ENCODE measurements around the gene DDA1. TPM values are rescaled to one million over a fixed set of nuclear protein-coding genes. Genes with fewer than 3 reads are reported as not detected.

Gene DDA1
- total and polyA plus RNA-seq, 9 of the 15 experiments (the other 6 are each of a cell fraction or from before 2014, with no cell fraction given): 1.4 to 83.8 (median 33.8) TPM

DNA sequence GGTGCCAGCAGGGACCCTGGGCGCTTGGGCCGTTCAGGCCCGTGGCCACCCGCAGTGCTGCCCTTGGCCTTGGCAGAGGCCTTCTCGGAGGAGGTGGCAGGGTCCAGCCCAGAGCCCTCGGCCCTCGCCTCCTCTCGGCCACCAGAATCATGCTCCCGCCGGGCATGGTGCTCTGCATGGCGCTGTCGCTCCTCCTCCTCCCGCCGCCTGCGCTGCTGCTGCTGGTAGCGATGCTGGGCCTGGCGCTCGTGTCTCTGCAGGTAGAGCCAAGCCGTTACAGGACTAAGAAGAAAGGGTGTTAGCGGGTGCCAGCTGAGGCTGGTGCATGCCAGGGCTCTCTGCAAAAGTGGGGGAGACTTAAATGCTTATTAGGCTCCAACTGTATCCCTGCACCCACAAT, 15.8 kb downstream of the DDA1 start:
- ATAC-seq (no peak), DNase-seq (ENCODE audit: extremely low read depth in 1 of 4, low spot score in 3 of 4) (no peak), FAIRE-seq (no peak)
- POLR2A ChIA-PET: interaction anchor here (0.5 to 6.9 kb wide), 4 partner anchors 9 to 64 kb away, joined by 3 to 41 read pairs (median 4); partner anchors contain the start of genes ANO8 and DDA1
- H3K79me2 ChIP-seq (ENCODE audit: control insufficient read depth, insufficient read depth, low read length): no peaks in the 10 kb centered on the region
- H3K9me3 ChIP-seq (replicated peaks; ENCODE audit: control insufficient read depth, insufficient read depth, low read depth, low read length): no peaks in the 10 kb centered on the region
- H3K4me1 ChIP-seq (replicated peaks in 1 of 2; ENCODE audit: control insufficient read depth in 2 of 2, insufficient read depth in 2 of 2, low read length in 2 of 2): peaks cover 3 to 57% of the 10 kb centered on the region in 2 experiments; a peak in 4 of 5 replicates
- H2AFZ ChIP-seq (ENCODE audit: low read depth, low read length): no peak overlapping the region
- H3K36me3 ChIP-seq (ENCODE audit: control insufficient read depth, insufficient read depth, low read length): peaks cover 29% of the 10 kb centered on the region
- no peak overlapping the region for H3K9ac ChIP-seq (ENCODE audit: insufficient read depth in 1 of 2, low read depth in 2 of 2, low read length in 2 of 2)
- in situ Hi-C loops (cut with MboI): no loop called here
- CTCF ChIA-PET (ENCODE audit: low intra/inter-chr PET ratio): no interaction called here
- intact Hi-C loops (cut with micrococcal nuclease): no loop called here
- H3K9me1 ChIP-seq (ENCODE audit: control insufficient read depth, insufficient read depth, low read length): peaks cover 4% of the 10 kb centered on the region
- no peak overlapping the region for H3K4me2 ChIP-seq (ENCODE audit: insufficient read depth, low read length)
- H4K20me1 ChIP-seq (replicated peaks; ENCODE audit: control insufficient read depth, insufficient read depth, low read length): no peaks in the 10 kb centered on the region; the same call in 1 of the 2 replicates
- BruUV-seq (replicated peaks): no TSS peak
- 87% methylated on average over 16 of the region's 20 CpGs for WGBS (ENCODE audit: insufficient coverage, low coverage, missing lambda C conversion rate)
- no peaks in the 10 kb centered on the region for H3K27me3 ChIP-seq (ENCODE audit: control insufficient read depth in 2 of 2, insufficient read depth in 2 of 2, low read length in 2 of 2)
- H3K4me3 ChIP-seq: no peak overlapping the region
- TF ChIP-seq, protein P1, sequence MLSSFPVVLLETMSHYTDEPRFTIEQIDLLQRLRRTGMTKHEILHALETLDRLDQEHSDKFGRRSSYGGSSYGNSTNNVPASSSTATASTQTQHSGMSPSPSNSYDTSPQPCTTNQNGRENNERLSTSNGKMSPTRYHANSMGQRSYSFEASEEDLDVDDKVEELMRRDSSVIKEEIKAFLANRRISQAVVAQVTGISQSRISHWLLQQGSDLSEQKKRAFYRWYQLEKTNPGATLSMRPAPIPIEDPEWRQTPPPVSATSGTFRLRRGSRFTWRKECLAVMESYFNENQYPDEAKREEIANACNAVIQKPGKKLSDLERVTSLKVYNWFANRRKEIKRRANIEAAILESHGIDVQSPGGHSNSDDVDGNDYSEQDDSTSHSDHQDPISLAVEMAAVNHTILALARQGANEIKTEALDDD (IDR thresholded peaks at IDR 0.05): no peak
- TF ChIP-seq PYGO2 (tag; IDR thresholded peaks at IDR 0.05) (no peak), ZNF263 (CRISPR knock-in tag; IDR thresholded peaks at IDR 0.05; ENCODE audit: borderline replicate concordance) (peak; percentile 49; the same call in 1 of the 2 replicates), ZNF318 (IDR thresholded peaks at IDR 0.05; ENCODE audit: borderline replicate concordance in 1 of 2, low read depth in 1 of 2) (no peak)
- TF ChIP-seq, protein P2, sequence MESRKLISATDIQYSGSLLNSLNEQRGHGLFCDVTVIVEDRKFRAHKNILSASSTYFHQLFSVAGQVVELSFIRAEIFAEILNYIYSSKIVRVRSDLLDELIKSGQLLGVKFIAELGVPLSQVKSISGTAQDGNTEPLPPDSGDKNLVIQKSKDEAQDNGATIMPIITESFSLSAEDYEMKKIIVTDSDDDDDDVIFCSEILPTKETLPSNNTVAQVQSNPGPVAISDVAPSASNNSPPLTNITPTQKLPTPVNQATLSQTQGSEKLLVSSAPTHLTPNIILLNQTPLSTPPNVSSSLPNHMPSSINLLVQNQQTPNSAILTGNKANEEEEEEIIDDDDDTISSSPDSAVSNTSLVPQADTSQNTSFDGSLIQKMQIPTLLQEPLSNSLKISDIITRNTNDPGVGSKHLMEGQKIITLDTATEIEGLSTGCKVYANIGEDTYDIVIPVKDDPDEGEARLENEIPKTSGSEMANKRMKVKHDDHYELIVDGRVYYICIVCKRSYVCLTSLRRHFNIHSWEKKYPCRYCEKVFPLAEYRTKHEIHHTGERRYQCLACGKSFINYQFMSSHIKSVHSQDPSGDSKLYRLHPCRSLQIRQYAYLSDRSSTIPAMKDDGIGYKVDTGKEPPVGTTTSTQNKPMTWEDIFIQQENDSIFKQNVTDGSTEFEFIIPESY (CRISPR knock-in tag; IDR thresholded peaks at IDR 0.05): peak; percentile 97
- no peak overlapping the region for H3K27ac ChIP-seq (ENCODE audit: extremely low read depth, low read depth, low read length)

Measured in K562 (cell line).